Stimulated activated CD4-positive, alpha-beta T cell treated with anti-CD3 and anti-CD28 coated beads, Interleukin-15, amount 100 ng/mL, for 24 hours (primary cell): ENCODE results near the gene ADRM1.

Experiments used
- DNase-seq: peaks from one replicate; pipeline ENCODE4 v3.0.0-alpha.2; 2020

The ADRM1 gene

GRCh38 chr20:62302341-62303061 lies at the start of gene ADRM1:
Gene ADRM1, plus strand, starts transcription at chr20:62302997. Its CDS starts 572 bp downstream, at chr20:62303569.
- peak; percentile 96 for DNase-seq

GRCh38 chr20:62253398-62253797 lies 49.4 kb upstream of the ADRM1 start:
- DNase-seq: no peak

GRCh38 chr20:62254021-62254724 lies 48.6 kb upstream of the ADRM1 start:
- no peak for DNase-seq

- no peak for DNase-seq
Measured at GRCh38 chr20:62255976-62256375, 46.8 kb upstream of the ADRM1 start.

- DNase-seq: no peak
Measured at GRCh38 chr20:62258499-62259293, 44.1 kb upstream of the ADRM1 start.

- no peak for DNase-seq
Measured at GRCh38 chr20:62259294-62259565, 43.6 kb upstream of the ADRM1 start.

GRCh38 chr20:62262064-62262463 lies 40.7 kb upstream of the ADRM1 start:
- no peak for DNase-seq

GRCh38 chr20:62263396-62263795 lies 39.4 kb upstream of the ADRM1 start:
- DNase-seq: no peak

GRCh38 chr20:62265365-62265764 lies 37.4 kb upstream of the ADRM1 start:
- DNase-seq: no peak

GRCh38 chr20:62266340-62266739 lies 36.5 kb upstream of the ADRM1 start:
- peak; percentile 7 for DNase-seq

GRCh38 chr20:62266851-62267250 lies 35.9 kb upstream of the ADRM1 start:
- no peak for DNase-seq

GRCh38 chr20:62267543-62267942 lies 35.3 kb upstream of the ADRM1 start:
- DNase-seq: no peak

- no peak for DNase-seq
Measured at GRCh38 chr20:62268228-62268900, 34.4 kb upstream of the ADRM1 start.

- DNase-seq: no peak
Measured at GRCh38 chr20:62269378-62269777, 33.4 kb upstream of the ADRM1 start.

- no peak for DNase-seq
Measured at GRCh38 chr20:62269871-62270270, 32.9 kb upstream of the ADRM1 start.

GRCh38 chr20:62272200-62272599 lies 30.6 kb upstream of the ADRM1 start:
- DNase-seq: no peak

GRCh38 chr20:62273416-62273815 lies 29.4 kb upstream of the ADRM1 start:
- no peak for DNase-seq

- DNase-seq: no peak
Measured at GRCh38 chr20:62274332-62274950, 28.4 kb upstream of the ADRM1 start.

- DNase-seq: no peak
Measured at GRCh38 chr20:62275219-62275618, 27.6 kb upstream of the ADRM1 start.

GRCh38 chr20:62276439-62276838 lies 26.4 kb upstream of the ADRM1 start:
- DNase-seq: no peak

GRCh38 chr20:62277253-62277652 lies 25.5 kb upstream of the ADRM1 start:
- DNase-seq: no peak

- DNase-seq: no peak
Measured at GRCh38 chr20:62280303-62280702, 22.5 kb upstream of the ADRM1 start.
